T-cell (primary cell): ENCODE results near the gene KDM5C. TPM values are rescaled to one million over a fixed set of nuclear protein-coding genes. Genes with fewer than 3 reads are reported as not detected.
A peak's percentile ranks its signal among the peaks of the same experiment; 100 is the strongest.

Source experiments
- ATAC-seq, 4 experiments: fragments of 200-7000 bp in 3 of 4; fragments of 150-1000 bp in 1 of 4; cut with Tn5 transposase; replicated peaks in 1 of 4; 1 replicate in 3 of 4; 2 replicates in 1 of 4; pipeline ENCODE4 v1.10.0; 2021; ENCODE audit warnings: moderate library complexity in 3 of 4, mild to moderate bottlenecking in 2 of 4, moderate number of reproducible peaks in 1 of 4
- CTCF ChIA-PET, 2 donors: fragments of 300-600 bp; sonication (Branson Sonifier 250); formaldehyde crosslinking; loops; one replicate each; lab custom pipeline; 2022; ENCODE audit warnings: antibody characterized with exemption in 2 of 2; lab: Charles Lee
- POLR2A ChIA-PET, 2 donors: fragments of 300-600 bp; sonication (Branson Sonifier 250); formaldehyde crosslinking; loops; one replicate each; lab custom pipeline; 2022; ENCODE audit warnings: antibody characterized with exemption in 2 of 2; lab: Charles Lee
- DNase-seq, 35 experiments: peaks; one replicate each; pipeline versions ENCODE4 v3.0.0 to v3.0.0-alpha.2; 2013 to 2023
- H3K27ac ChIP-seq: one replicate; pipeline ENCODE4 v1.5.1; 2013; ENCODE audit warnings: low read length
- H3K27me3 ChIP-seq, 2 experiments: replicated peaks in 1 of 2; 1 replicate in 1 of 2; 2 replicates in 1 of 2; pipeline versions ENCODE4 v1.6.1 to v1.7.0; 2013; ENCODE audit warnings: low read length in 1 of 2, mixed read lengths in 1 of 2; ENCODE audit not compliant: control insufficient read depth in 2 of 2, insufficient read depth in 2 of 2; ENCODE audit errors: extremely low read depth in 1 of 2
- H3K36me3 ChIP-seq, 2 donors: 1 replicate in 1 of 2; 2 replicates in 1 of 2; pipeline versions ENCODE4 v1.6.1 to v1.7.0; 2013; ENCODE audit warnings: low read length in 1 of 2; ENCODE audit not compliant: control insufficient read depth in 2 of 2, insufficient read depth in 1 of 2; ENCODE audit errors: extremely low read depth in 1 of 2
- H3K4me1 ChIP-seq, 2 experiments: 1 replicate in 1 of 2; 2 replicates in 1 of 2; pipeline versions ENCODE4 v1.6.1 to v1.7.0; 2013; ENCODE audit warnings: low read length in 2 of 2, mixed read lengths in 1 of 2; ENCODE audit not compliant: insufficient read depth in 2 of 2, control insufficient read depth in 1 of 2; ENCODE audit errors: extremely low read depth in 1 of 2
- H3K4me3 ChIP-seq, 2 donors: 1 replicate in 1 of 2; 2 replicates in 1 of 2; pipeline versions ENCODE4 v1.5.1 to v1.7.0; 2013; ENCODE audit warnings: mild to moderate bottlenecking in 2 of 2, low read length in 1 of 2, moderate library complexity in 1 of 2; ENCODE audit not compliant: control insufficient read depth in 1 of 2; ENCODE audit errors: extremely low read depth in 1 of 2
- H3K9me3 ChIP-seq: 2 replicates; pipeline ENCODE4 v1.7.0; 2013
- H3K27ac Mint-ChIP-seq, 2 donors: one replicate each; pipeline ENCODE4 v1.8.0; 2020 to 2021; ENCODE audit warnings: mild to moderate bottlenecking in 2 of 2, mixed read lengths in 2 of 2
- H3K27me3 Mint-ChIP-seq, 2 donors: one replicate each; pipeline ENCODE4 v1.8.0; 2021 to 2022; ENCODE audit warnings: mixed read lengths in 2 of 2
- H3K36me3 Mint-ChIP-seq: one replicate; pipeline ENCODE4 v1.8.0; 2021; ENCODE audit warnings: mixed read lengths
- H3K4me1 Mint-ChIP-seq, 3 donors: one replicate each; pipeline ENCODE4 v1.8.0; 2020 to 2022; ENCODE audit warnings: mixed read lengths in 3 of 3, mild to moderate bottlenecking in 1 of 3
- H3K4me3 Mint-ChIP-seq, 3 donors: one replicate each; pipeline ENCODE4 v1.8.0; 2020 to 2022; ENCODE audit warnings: mild to moderate bottlenecking in 3 of 3, mixed read lengths in 3 of 3, moderate library complexity in 3 of 3
- H3K9me3 Mint-ChIP-seq, 3 donors: one replicate each; pipeline ENCODE4 v1.8.0; 2020 to 2022; ENCODE audit warnings: mixed read lengths in 3 of 3
- WGBS: methylation state at CpG from one replicate; pipeline ENCODE4 v1.1.5; 2013; ENCODE audit warnings: missing lambda C conversion rate; ENCODE audit not compliant: insufficient coverage; 5-methylcytosine and 5-hydroxymethylcytosine counted together
- total RNA-seq, 35 experiments: library from RNA in 6 of 35; stranded (reverse) in 6 of 35; fragments of 120-200 nt in 1 of 35; gene quantifications; one replicate each; pipeline versions ENCODE4 v1.2.1 to v1.2.4 and lab custom pipeline; 2013 to 2026

Gene KDM5C
- total RNA-seq, 5 donors from 2014 or later (not counting 1 experiment from before 2014, with no cell fraction given) = 130 to 329 (median 197) TPM

- Histone ChIP-seq H3K36me3 (no peaks in the 10 kb centered on the region), H3K4me1 (no peaks in the 10 kb centered on the region), H3K27me3 (no peaks in the 10 kb centered on the region), H3K9me3 (no peaks in the 10 kb centered on the region), H3K4me3 (no peak overlapping the region), H3K27ac (no peak overlapping the region)
- DNase-seq (no peak), ATAC-seq (no peak)
- ChIA-PET POLR2A (no interaction called here), CTCF (no interaction called here)
- WGBS = no CpG with 5 or more reads among the region's 12 CpGs
- peaks cover 0 to 25% of the 10 kb centered on the region in 2 donors for H3K27me3 Mint-ChIP-seq
- H3K4me1 Mint-ChIP-seq = no peaks in the 10 kb centered on the region
- H3K27ac Mint-ChIP-seq = no peak overlapping the region
- no peak overlapping the region for H3K4me3 Mint-ChIP-seq
- H3K9me3 Mint-ChIP-seq = no peaks in the 10 kb centered on the region
- H3K36me3 Mint-ChIP-seq = no peaks in the 10 kb centered on the region
These were observed 10.6 kb upstream of the KDM5C start for GRCh38 chrX:53235566-53235965.

- ChIA-PET CTCF (no interaction called here), POLR2A (no interaction called here)
- no peaks in the 10 kb centered on the region for H3K4me1 ChIP-seq
- no peak overlapping the region for H3K27ac ChIP-seq
- Mint-ChIP-seq H3K9me3 (no peaks in the 10 kb centered on the region), H3K27me3 (peaks cover 0 to 29% of the 10 kb centered on the region in 2 donors), H3K4me3 (no peak overlapping the region), H3K36me3 (no peaks in the 10 kb centered on the region), H3K4me1 (no peaks in the 10 kb centered on the region), H3K27ac (no peak overlapping the region)
- H3K9me3 ChIP-seq = no peaks in the 10 kb centered on the region
- H3K4me3 ChIP-seq = no peak overlapping the region
- WGBS = 100% methylated on average over 2 of the region's 9 CpGs
- no peak for ATAC-seq
- H3K36me3 ChIP-seq = no peaks in the 10 kb centered on the region
- H3K27me3 ChIP-seq = no peaks in the 10 kb centered on the region
- DNase-seq = no peak
These were observed 9.5 kb upstream of the KDM5C start for GRCh38 chrX:53234484-53234883.

GRCh38 chrX:53233536-53233935 is 8.5 kb upstream of the KDM5C start:
- peaks cover 0 to 29% of the 10 kb centered on the region in 2 donors for H3K27me3 Mint-ChIP-seq
- no peaks in the 10 kb centered on the region for H3K9me3 Mint-ChIP-seq
- CTCF ChIA-PET = no interaction called here
- POLR2A ChIA-PET = no interaction called here
- H3K4me1 Mint-ChIP-seq = no peaks in the 10 kb centered on the region
- no peaks in the 10 kb centered on the region for H3K36me3 Mint-ChIP-seq
- 70% methylated on average over 2 of the region's 9 CpGs for WGBS
- no peaks in the 10 kb centered on the region for H3K4me1 ChIP-seq
- no peaks in the 10 kb centered on the region for H3K36me3 ChIP-seq
- H3K4me3 ChIP-seq = no peak overlapping the region
- H3K27ac ChIP-seq = no peak overlapping the region
- no peak overlapping the region for H3K4me3 Mint-ChIP-seq
- H3K27me3 ChIP-seq = no peaks in the 10 kb centered on the region
- H3K9me3 ChIP-seq = no peaks in the 10 kb centered on the region
- ATAC-seq (no peak), DNase-seq (no peak)
- no peak overlapping the region for H3K27ac Mint-ChIP-seq

- Histone ChIP-seq H3K27ac (no peak overlapping the region), H3K36me3 (no peaks in the 10 kb centered on the region), H3K27me3 (no peaks in the 10 kb centered on the region), H3K9me3 (no peaks in the 10 kb centered on the region), H3K4me3 (no peak overlapping the region), H3K4me1 (peaks cover 3 to 4% of the 10 kb centered on the region in 2 experiments)
- POLR2A ChIA-PET = no interaction called here
- Mint-ChIP-seq H3K4me1 (peaks cover 9 to 24% (median 14%) of the 10 kb centered on the region in 3 donors), H3K9me3 (no peaks in the 10 kb centered on the region), H3K27me3 (peaks cover 0 to 20% of the 10 kb centered on the region in 2 donors), H3K36me3 (no peaks in the 10 kb centered on the region), H3K27ac (no peak overlapping the region), H3K4me3 (no peak overlapping the region)
- CTCF ChIA-PET = no interaction called here
- no peak for ATAC-seq
- DNase-seq = no peak
- no CpG with 5 or more reads among the region's 5 CpGs for WGBS
These were observed 5.1 kb upstream of the KDM5C start for GRCh38 chrX:53230116-53230515.

GRCh38 chrX:53227224-53227765 is 2.3 kb upstream of the KDM5C start:
- DNase-seq = no peak
- no peak for ATAC-seq
- no peaks in the 10 kb centered on the region for H3K27me3 ChIP-seq
- H3K4me1 ChIP-seq = peaks cover 19 to 20% of the 10 kb centered on the region in 2 experiments
- peaks cover 0 to 20% of the 10 kb centered on the region in 2 donors for H3K27me3 Mint-ChIP-seq
- CTCF ChIA-PET = no interaction called here
- H3K9me3 Mint-ChIP-seq = no peaks in the 10 kb centered on the region
- POLR2A ChIA-PET = no interaction called here
- peaks cover 28 to 50% (median 33%) of the 10 kb centered on the region in 3 donors for H3K4me1 Mint-ChIP-seq
- no peaks in the 10 kb centered on the region for H3K9me3 ChIP-seq
- H3K27ac Mint-ChIP-seq = no peak overlapping the region
- H3K36me3 ChIP-seq = no peaks in the 10 kb centered on the region
- no peak overlapping the region for H3K4me3 ChIP-seq
- no peak overlapping the region for H3K27ac ChIP-seq
- no peaks in the 10 kb centered on the region for H3K36me3 Mint-ChIP-seq
- 73% methylated on average over 3 of the region's 7 CpGs for WGBS
- H3K4me3 Mint-ChIP-seq = peak overlapping the region in 1 of 3 donors; percentile 15

- Histone ChIP-seq H3K27me3 (no peaks in the 10 kb centered on the region), H3K36me3 (peaks cover 6 to 14% of the 10 kb centered on the region in 2 donors), H3K4me3 (peak overlapping the region; percentile 76 to 78), H3K4me1 (peaks cover 22 to 30% of the 10 kb centered on the region in 2 experiments), H3K9me3 (no peaks in the 10 kb centered on the region), H3K27ac (peak overlapping the region; percentile 88)
- DNase-seq (peak in 11 of 35 experiments; percentile 1 to 47 (median 11)), ATAC-seq (peak in 3 of 4 experiments; percentile 8 to 22 (median 18))
- H3K9me3 Mint-ChIP-seq = no peaks in the 10 kb centered on the region
- 1% methylated on average over 30 of the region's 40 CpGs for WGBS
- no peaks in the 10 kb centered on the region for H3K27me3 Mint-ChIP-seq
- ChIA-PET CTCF (no interaction called here), POLR2A (no interaction called here)
- peak overlapping the region; percentile 96 to 100 for H3K27ac Mint-ChIP-seq
- H3K36me3 Mint-ChIP-seq = peaks cover 4% of the 10 kb centered on the region
- peak overlapping the region; percentile 95 to 99 (median 97) for H3K4me3 Mint-ChIP-seq
- H3K4me1 Mint-ChIP-seq = peaks cover 43 to 62% (median 52%) of the 10 kb centered on the region in 3 donors
These were observed 800 bp downstream of the KDM5C start for GRCh38 chrX:53223955-53224859.
